HepG2 (cell line): Measurements from ENCODE around the gene STRN3. TPM values are rescaled to one million over a fixed set of nuclear protein-coding genes. Genes with fewer than 3 reads are reported as not detected.

Experiments
- ATAC-seq: fragments of 200-7000 bp; cut with Tn5 transposase; 3 replicates; pipeline ENCODE4 v1.9.1; 2020; ENCODE audit warnings: mild to moderate bottlenecking, moderate library complexity
- BruUV-seq: library from RNA; stranded (reverse); fragments of 400-500 nt; replicated peaks from 2 replicates; lab custom pipeline; 2021; lab: Mats Ljungman, UMichigan
- CTCF ChIA-PET: fragments of 300-600 bp; formaldehyde crosslinking; extraction: SDS; loops from one replicate; lab custom pipeline; 2021; ENCODE audit warnings: low total read pairs, inconsistent platforms, low intra/inter-chr PET ratio; lab: Yijun Ruan, JAX
- POLR2A ChIA-PET: fragments of 350-600 bp; sonication (Branson Sonifier 250); formaldehyde crosslinking; loops from one replicate; lab custom pipeline; 2020; ENCODE audit warnings: antibody characterized with exemption, inconsistent platforms; lab: Yijun Ruan, JAX
- DNase-seq: peaks from one replicate; pipeline ENCODE4 v3.0.0-alpha.2; 2015; ENCODE audit warnings: low spot score
- FAIRE-seq: peaks from 3 replicates; lab custom pipeline; 2011; peaks lifted over from hg19 to GRCh38; lab: Jason Lieb, UNC
- H2AFZ ChIP-seq: one replicate; pipeline ENCODE4 v1.6.1; 2011; ENCODE audit warnings: low read length, inconsistent platforms
- H3K27ac ChIP-seq: fragments of 300-600 bp; 3 replicates; pipeline ENCODE4 v1.8.0; 2011; ENCODE audit warnings: mixed run types, mild to moderate bottlenecking, mixed read lengths, low read length, inconsistent platforms; ENCODE audit not compliant: insufficient read depth; ENCODE audit errors: extremely low read length
- H3K27me3 ChIP-seq, 2 experiments: fragments of 200-600 bp in 1 of 2; 2 replicates in 1 of 2; 3 replicates in 1 of 2; pipeline versions ENCODE4 v1.6.0 to v1.8.0; 2011; ENCODE audit warnings: low read length in 2 of 2, mild to moderate bottlenecking in 2 of 2, moderate library complexity in 2 of 2, inconsistent platforms in 1 of 2; ENCODE audit not compliant: insufficient read depth in 2 of 2, control insufficient read depth in 1 of 2
- H3K36me3 ChIP-seq, 2 experiments: fragments of 200-600 bp in 1 of 2; replicated peaks in 1 of 2; 2 replicates in 1 of 2; 3 replicates in 1 of 2; pipeline versions ENCODE4 v1.5.1 to v1.8.0; 2011; ENCODE audit warnings: low read length in 2 of 2, inconsistent platforms in 1 of 2; ENCODE audit not compliant: insufficient read depth in 2 of 2, control insufficient read depth in 1 of 2
- H3K4me1 ChIP-seq: 2 replicates; pipeline ENCODE4 v1.5.1; 2012; ENCODE audit warnings: low read length, inconsistent platforms; ENCODE audit not compliant: insufficient read depth
- H3K4me2 ChIP-seq: 2 replicates; pipeline ENCODE4 v1.6.0; 2011; ENCODE audit warnings: low read depth, low read length, inconsistent platforms
- H3K4me3 ChIP-seq, 3 experiments: fragments of 200-600 bp in 1 of 3; sonication (generic), shearing (Covaris generic) in 1 of 3; replicated peaks in 1 of 3; 2 replicates each; pipeline ENCODE4 v1.5.1; 2011 to 2016; ENCODE audit warnings: low read length in 3 of 3, inconsistent platforms in 2 of 3, low read depth in 2 of 3, mild to moderate bottlenecking in 2 of 3, control low read depth in 1 of 3, mixed read lengths in 1 of 3; ENCODE audit not compliant: insufficient read depth in 1 of 3
- H3K79me2 ChIP-seq: one replicate; pipeline ENCODE4 v1.6.1; 2011; ENCODE audit warnings: low read length, inconsistent platforms; ENCODE audit not compliant: insufficient read depth
- H3K9ac ChIP-seq: 2 replicates; pipeline ENCODE4 v1.6.0; 2011; ENCODE audit warnings: mild to moderate bottlenecking, low read depth, low read length, inconsistent platforms; ENCODE audit not compliant: insufficient read depth
- H3K9me3 ChIP-seq: 2 replicates; pipeline ENCODE4 v1.5.1; 2012; ENCODE audit warnings: mild to moderate bottlenecking, low read length
- H4K20me1 ChIP-seq: 2 replicates; pipeline ENCODE4 v1.6.0; 2011; ENCODE audit warnings: inconsistent platforms, mild to moderate bottlenecking, low read length, moderate library complexity; ENCODE audit not compliant: insufficient read depth
- HHEX ChIP-seq: IDR thresholded peaks from 2 replicates; pipeline ENCODE4 v1.6.1; 2016; ENCODE audit warnings: control low read depth
- HMG20B ChIP-seq: conservative IDR thresholded peaks from 2 replicates; pipeline ENCODE4 v1.6.1; 2016; ENCODE audit warnings: missing genetic modification reagents, missing compliant biosample characterization
- MAFK ChIP-seq, 2 experiments: IDR thresholded peaks in 1 of 2; conservative IDR thresholded peaks in 1 of 2; 2 replicates each; pipeline ENCODE4 v1.6.1; 2011; ENCODE audit warnings: improper control_type of control experiment in 2 of 2, low read length in 2 of 2
- SSRP1 ChIP-seq: IDR thresholded peaks from 2 replicates; pipeline ENCODE4 v1.6.1; 2016; ENCODE audit warnings: control low read depth
- WGBS: methylation state at CpG from one replicate; pipeline ENCODE4 v1.1.6; 2017; ENCODE audit warnings: low lambda C conversion rate; 5-methylcytosine and 5-hydroxymethylcytosine counted together
- in situ Hi-C: cut with HindIII; loops from 2 replicates; pipeline ENCODE4 v1.10.0; 2017; ENCODE audit warnings: low pct_unique_long_range_greater_than_20kb; ENCODE audit not compliant: extremely low pct_ligation_motif_present
- intact Hi-C: fragments of 100-400 bp; cut with micrococcal nuclease; formaldehyde crosslinking; loops from one replicate; pipeline ENCODE4 v1.10.0; 2022; ENCODE audit not compliant: unreplicated experiment
- polyA plus RNA-seq, 8 experiments: library from polyadenylated mRNA; depleted of rRNA in 3 of 8; stranded (reverse) in 7 of 8; unstranded in 1 of 8; fragments of >200 nt; fragmentation: Illumina TruSeq in 4 of 8; extraction: Trizol in 4 of 8; gene quantifications; 2 replicates each; pipeline versions ENCODE4 v1.2.1 to v1.2.3, GENCODE V29; 2011 to 2016; ENCODE audit warnings: low read depth in 4 of 8, missing spikeins in 1 of 8, mixed read lengths in 1 of 8; ENCODE audit not compliant: insufficient read depth in 1 of 8
- total RNA-seq, 5 experiments: library from RNA; depleted of rRNA; stranded (reverse); fragments of >200 nt; fragmentation: Illumina TruSeq; extraction: Trizol; gene quantifications; 2 replicates each; pipeline ENCODE4 v1.2.3, GENCODE V29; 2016; ENCODE audit warnings: low read depth in 1 of 5
- TF ChIP-seq, protein P1 (sequence below): sonication (generic); formaldehyde crosslinking; IDR thresholded peaks from 2 replicates; pipeline ENCODE4 v1.4.0; 2020; ENCODE audit warnings: missing genetic modification reagents, borderline replicate concordance
- TF ChIP-seq, protein P2 (sequence below): sonication (generic); formaldehyde crosslinking; IDR thresholded peaks from 2 replicates; pipeline ENCODE4 v1.4.0; 2020; ENCODE audit warnings: mild to moderate bottlenecking, missing genetic modification reagents

STRN3 gene
- total and polyA plus RNA-seq, 2 of the 13 experiments (the other 11 are each of a cell fraction or from before 2014, with no cell fraction given) = 49.4 to 123 TPM

DNA sequence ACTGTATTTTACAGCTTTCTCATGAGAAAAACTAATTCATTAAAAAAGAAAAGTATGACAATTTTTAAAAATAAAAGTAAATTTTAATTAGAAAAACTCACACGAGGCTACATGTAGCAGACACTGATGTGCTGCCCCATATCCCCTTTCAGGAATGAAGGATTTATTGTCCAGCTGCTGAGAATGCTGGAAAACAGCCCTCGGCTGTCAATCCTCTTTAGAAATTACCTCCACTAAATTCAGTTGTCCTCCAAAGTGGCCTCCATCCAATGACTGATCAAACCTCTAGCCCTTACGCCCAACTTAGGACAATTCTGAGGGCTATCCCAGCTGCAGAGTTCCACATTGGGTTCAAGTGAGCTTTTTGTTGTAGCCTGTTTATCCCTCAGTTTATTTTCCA lies 30.5 kb downstream of the STRN3 start:
- POLR2A ChIA-PET = interaction anchor here (1.0 to 1.6 kb wide), 2 partner anchors 10 to 30 kb away, joined by 5 to 7 read pairs; partner anchors contain the start of genes AP4S1 and STRN3
- peaks cover 18% of the 10 kb centered on the region for H3K9me3 ChIP-seq
- in situ Hi-C loops (no loop called here), intact Hi-C loops (no loop called here)
- no peak overlapping the region for H3K4me2 ChIP-seq
- H3K27me3 ChIP-seq = no peaks in the 10 kb centered on the region
- no peak overlapping the region for H3K4me3 ChIP-seq
- H2AFZ ChIP-seq = no peak overlapping the region
- no peak for ATAC-seq
- peaks cover 19 to 41% of the 10 kb centered on the region in 2 experiments for H3K36me3 ChIP-seq
- no TSS peak for BruUV-seq
- TF ChIP-seq HHEX (CRISPR knock-in tag) (0 out of 2 replicates have a peak, but pooled peaks have one; percentile 12), HMG20B (no peak), SSRP1 (CRISPR knock-in tag) (0 out of 2 replicates have a peak, but pooled peaks have one; percentile 38), MAFK (conservative IDR thresholded peaks at IDR 0.05 in 1 of 2, IDR thresholded peaks at IDR 0.05 in 1 of 2; ENCODE audit: low read length in 2 of 2) (no peak)
- TF ChIP-seq, protein P1, sequence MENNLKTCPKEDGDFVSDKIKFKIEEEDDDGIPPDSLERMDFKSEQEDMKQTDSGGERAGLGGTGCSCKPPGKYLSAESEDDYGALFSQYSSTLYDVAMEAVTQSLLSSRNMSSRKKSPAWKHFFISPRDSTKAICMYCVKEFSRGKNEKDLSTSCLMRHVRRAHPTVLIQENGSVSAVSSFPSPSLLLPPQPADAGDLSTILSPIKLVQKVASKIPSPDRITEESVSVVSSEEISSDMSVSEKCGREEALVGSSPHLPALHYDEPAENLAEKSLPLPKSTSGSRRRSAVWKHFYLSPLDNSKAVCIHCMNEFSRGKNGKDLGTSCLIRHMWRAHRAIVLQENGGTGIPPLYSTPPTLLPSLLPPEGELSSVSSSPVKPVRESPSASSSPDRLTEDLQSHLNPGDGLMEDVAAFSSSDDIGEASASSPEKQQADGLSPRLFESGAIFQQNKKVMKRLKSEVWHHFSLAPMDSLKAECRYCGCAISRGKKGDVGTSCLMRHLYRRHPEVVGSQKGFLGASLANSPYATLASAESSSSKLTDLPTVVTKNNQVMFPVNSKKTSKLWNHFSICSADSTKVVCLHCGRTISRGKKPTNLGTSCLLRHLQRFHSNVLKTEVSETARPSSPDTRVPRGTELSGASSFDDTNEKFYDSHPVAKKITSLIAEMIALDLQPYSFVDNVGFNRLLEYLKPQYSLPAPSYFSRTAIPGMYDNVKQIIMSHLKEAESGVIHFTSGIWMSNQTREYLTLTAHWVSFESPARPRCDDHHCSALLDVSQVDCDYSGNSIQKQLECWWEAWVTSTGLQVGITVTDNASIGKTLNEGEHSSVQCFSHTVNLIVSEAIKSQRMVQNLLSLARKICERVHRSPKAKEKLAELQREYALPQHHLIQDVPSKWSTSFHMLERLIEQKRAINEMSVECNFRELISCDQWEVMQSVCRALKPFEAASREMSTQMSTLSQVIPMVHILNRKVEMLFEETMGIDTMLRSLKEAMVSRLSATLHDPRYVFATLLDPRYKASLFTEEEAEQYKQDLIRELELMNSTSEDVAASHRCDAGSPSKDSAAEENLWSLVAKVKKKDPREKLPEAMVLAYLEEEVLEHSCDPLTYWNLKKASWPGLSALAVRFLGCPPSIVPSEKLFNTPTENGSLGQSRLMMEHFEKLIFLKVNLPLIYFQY (CRISPR knock-in tag) = no peak
- TF ChIP-seq, protein P2, sequence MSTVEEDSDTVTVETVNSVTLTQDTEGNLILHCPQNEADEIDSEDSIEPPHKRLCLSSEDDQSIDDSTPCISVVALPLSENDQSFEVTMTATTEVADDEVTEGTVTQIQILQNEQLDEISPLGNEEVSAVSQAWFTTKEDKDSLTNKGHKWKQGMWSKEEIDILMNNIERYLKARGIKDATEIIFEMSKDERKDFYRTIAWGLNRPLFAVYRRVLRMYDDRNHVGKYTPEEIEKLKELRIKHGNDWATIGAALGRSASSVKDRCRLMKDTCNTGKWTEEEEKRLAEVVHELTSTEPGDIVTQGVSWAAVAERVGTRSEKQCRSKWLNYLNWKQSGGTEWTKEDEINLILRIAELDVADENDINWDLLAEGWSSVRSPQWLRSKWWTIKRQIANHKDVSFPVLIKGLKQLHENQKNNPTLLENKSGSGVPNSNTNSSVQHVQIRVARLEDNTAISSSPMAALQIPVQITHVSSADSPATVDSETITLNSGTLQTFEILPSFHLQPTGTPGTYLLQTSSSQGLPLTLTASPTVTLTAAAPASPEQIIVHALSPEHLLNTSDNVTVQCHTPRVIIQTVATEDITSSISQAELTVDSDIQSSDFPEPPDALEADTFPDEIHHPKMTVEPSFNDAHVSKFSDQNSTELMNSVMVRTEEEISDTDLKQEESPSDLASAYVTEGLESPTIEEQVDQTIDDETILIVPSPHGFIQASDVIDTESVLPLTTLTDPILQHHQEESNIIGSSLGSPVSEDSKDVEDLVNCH = no peak
- no peak for DNase-seq
- CTCF ChIA-PET = no interaction called here
- no peak for FAIRE-seq
- H4K20me1 ChIP-seq = peaks cover 65% of the 10 kb centered on the region
- WGBS = 96% methylated on average over 3 of the region's 3 CpGs
- H3K9ac ChIP-seq = no peak overlapping the region
- H3K27ac ChIP-seq = no peak overlapping the region
- peaks cover 99% of the 10 kb centered on the region for H3K79me2 ChIP-seq
- peaks cover 15% of the 10 kb centered on the region for H3K4me1 ChIP-seq
